ENCODE results near the gene HEXA.

Gene HEXA

DNA sequence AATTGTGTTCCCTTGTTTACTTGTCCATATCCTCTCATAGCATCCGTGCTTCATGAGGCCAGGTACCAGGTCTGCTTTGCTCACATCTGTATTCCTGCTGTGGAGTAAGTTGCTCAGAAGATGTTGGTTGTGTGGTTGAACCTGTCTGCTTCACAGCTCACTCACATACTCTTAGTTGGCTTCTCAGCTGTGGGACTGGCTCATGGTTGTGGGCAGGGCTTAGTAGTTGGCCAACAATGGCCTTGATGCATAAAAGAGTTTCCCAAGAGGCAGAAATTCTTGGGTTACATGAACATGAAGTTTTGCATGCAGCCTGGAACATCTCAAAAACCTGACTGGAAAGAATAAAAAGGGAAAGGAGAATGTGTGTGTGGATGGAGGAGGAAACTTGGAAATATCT lies 72.9 kb downstream of the HEXA start:
- H3K27ac ChIP-seq (replicated peaks), result no peak overlapping the region
- H3K4me3 ChIP-seq (replicated peaks; ENCODE audit: insufficient read depth, low read length), result no peak overlapping the region
- TF ChIP-seq SPI1 (IDR thresholded peaks at IDR 0.05; ENCODE audit: borderline replicate concordance, low read depth) (no peak), POLR2AphosphoS5 (IDR thresholded peaks at IDR 0.05; ENCODE audit: low read depth) (no peak), GABPA (IDR thresholded peaks at IDR 0.05; ENCODE audit: low read depth) (no peak)
- TF ChIP-seq, protein P1, sequence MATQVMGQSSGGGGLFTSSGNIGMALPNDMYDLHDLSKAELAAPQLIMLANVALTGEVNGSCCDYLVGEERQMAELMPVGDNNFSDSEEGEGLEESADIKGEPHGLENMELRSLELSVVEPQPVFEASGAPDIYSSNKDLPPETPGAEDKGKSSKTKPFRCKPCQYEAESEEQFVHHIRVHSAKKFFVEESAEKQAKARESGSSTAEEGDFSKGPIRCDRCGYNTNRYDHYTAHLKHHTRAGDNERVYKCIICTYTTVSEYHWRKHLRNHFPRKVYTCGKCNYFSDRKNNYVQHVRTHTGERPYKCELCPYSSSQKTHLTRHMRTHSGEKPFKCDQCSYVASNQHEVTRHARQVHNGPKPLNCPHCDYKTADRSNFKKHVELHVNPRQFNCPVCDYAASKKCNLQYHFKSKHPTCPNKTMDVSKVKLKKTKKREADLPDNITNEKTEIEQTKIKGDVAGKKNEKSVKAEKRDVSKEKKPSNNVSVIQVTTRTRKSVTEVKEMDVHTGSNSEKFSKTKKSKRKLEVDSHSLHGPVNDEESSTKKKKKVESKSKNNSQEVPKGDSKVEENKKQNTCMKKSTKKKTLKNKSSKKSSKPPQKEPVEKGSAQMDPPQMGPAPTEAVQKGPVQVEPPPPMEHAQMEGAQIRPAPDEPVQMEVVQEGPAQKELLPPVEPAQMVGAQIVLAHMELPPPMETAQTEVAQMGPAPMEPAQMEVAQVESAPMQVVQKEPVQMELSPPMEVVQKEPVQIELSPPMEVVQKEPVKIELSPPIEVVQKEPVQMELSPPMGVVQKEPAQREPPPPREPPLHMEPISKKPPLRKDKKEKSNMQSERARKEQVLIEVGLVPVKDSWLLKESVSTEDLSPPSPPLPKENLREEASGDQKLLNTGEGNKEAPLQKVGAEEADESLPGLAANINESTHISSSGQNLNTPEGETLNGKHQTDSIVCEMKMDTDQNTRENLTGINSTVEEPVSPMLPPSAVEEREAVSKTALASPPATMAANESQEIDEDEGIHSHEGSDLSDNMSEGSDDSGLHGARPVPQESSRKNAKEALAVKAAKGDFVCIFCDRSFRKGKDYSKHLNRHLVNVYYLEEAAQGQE (IDR thresholded peaks at IDR 0.05; ENCODE audit: insufficient replicate concordance, low read depth), result no peak
- TF ChIP-seq, protein P2, sequence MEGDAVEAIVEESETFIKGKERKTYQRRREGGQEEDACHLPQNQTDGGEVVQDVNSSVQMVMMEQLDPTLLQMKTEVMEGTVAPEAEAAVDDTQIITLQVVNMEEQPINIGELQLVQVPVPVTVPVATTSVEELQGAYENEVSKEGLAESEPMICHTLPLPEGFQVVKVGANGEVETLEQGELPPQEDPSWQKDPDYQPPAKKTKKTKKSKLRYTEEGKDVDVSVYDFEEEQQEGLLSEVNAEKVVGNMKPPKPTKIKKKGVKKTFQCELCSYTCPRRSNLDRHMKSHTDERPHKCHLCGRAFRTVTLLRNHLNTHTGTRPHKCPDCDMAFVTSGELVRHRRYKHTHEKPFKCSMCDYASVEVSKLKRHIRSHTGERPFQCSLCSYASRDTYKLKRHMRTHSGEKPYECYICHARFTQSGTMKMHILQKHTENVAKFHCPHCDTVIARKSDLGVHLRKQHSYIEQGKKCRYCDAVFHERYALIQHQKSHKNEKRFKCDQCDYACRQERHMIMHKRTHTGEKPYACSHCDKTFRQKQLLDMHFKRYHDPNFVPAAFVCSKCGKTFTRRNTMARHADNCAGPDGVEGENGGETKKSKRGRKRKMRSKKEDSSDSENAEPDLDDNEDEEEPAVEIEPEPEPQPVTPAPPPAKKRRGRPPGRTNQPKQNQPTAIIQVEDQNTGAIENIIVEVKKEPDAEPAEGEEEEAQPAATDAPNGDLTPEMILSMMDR (IDR thresholded peaks at IDR 0.05; ENCODE audit: insufficient read depth, low read length), result no peak
- no peaks in the 10 kb centered on the region for H3K27me3 ChIP-seq (ENCODE audit: insufficient read depth, poor library complexity, severe bottlenecking)
- no peak for DNase-seq (ENCODE audit: low read depth in 1 of 2, low spot score in 1 of 2)

Measured in HL-60 (cell line).